HG03460 (cell line): ENCODE results near the gene SPDYE9.
"Not testable (repeated sequence)": the region's sequence is repeated elsewhere in the genome, so short reads cannot be mapped to it uniquely, and the experiment has no call there.

Source experiments
- ATAC-seq: cut with Tn5 transposase; IDR thresholded peaks from one replicate; pipeline ENCODE4 v1.9.1; 2021; ENCODE audit not compliant: unreplicated experiment

The SPDYE9 gene

GRCh38 chr7:73085938-73086337, at the start of gene SPDYE9:
SPDYE9 (minus strand) TSS chr7:73086038; CDS start chr7:73084238, 1,800 bp downstream.
- not testable (repeated sequence) for ATAC-seq

GRCh38 chr7:73134866-73135265, 49.0 kb upstream of the SPDYE9 start:
- not testable (repeated sequence) for ATAC-seq

- not testable (repeated sequence) for ATAC-seq
These were observed 46.9 kb upstream of the SPDYE9 start for GRCh38 chr7:73132651-73133217.

GRCh38 chr7:73130612-73131011, 44.8 kb upstream of the SPDYE9 start:
- ATAC-seq, result not testable (repeated sequence)

GRCh38 chr7:73124126-73124525, 38.3 kb upstream of the SPDYE9 start:
- ATAC-seq, result not testable (repeated sequence)

- ATAC-seq, result not testable (repeated sequence)
These were observed 37.1 kb upstream of the SPDYE9 start for GRCh38 chr7:73122778-73123447.

- ATAC-seq, result not testable (repeated sequence)
These were observed 32.3 kb upstream of the SPDYE9 start for GRCh38 chr7:73118155-73118554.

GRCh38 chr7:73057811-73058210, 28.0 kb downstream of the SPDYE9 start, which contains the start of gene SPDYE11:
SPDYE11 (minus strand) TSS chr7:73057911; CDS start chr7:73056111, 1,800 bp downstream.
- not testable (repeated sequence) for ATAC-seq

GRCh38 chr7:73029666-73030065, 56.2 kb downstream of the SPDYE9 start, which contains the start of gene SPDYE8:
SPDYE8 (minus strand) TSS chr7:73029766; CDS start chr7:73027966, 1,800 bp downstream.
- not testable (repeated sequence) for ATAC-seq
